Measurements from ENCODE around the gene GMPPA.

Gene GMPPA

DNA sequence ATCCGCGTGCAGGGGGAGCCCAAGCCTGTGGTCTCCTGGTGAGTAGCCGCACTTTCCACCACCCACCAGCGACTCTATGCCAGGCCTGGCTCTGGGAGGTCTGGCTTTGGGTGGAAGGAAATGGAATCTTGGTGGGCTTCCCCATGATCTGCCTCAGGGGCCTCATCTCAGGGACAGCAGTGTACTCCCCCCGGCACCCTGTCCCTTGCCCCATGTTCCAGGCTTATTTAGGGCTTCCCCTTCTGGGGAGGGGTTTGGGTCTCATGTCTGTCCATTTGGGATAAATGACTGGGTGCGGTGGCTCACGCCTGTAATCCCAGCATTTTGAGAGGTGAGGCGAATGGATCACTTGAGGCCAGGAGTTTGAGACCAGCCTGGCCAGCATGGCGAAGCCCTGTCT, 36.3 kb upstream of the GMPPA start:
- no peak for DNase-seq
- no peaks in the 10 kb centered on the region for H3K27me3 Mint-ChIP-seq
- no peak overlapping the region for H3K4me3 Mint-ChIP-seq
- H3K27ac Mint-ChIP-seq: no peak overlapping the region
- no peaks in the 10 kb centered on the region for H3K9me3 Mint-ChIP-seq
- H3K36me3 Mint-ChIP-seq (ENCODE audit: low read depth): no peaks in the 10 kb centered on the region
- peaks cover 9% of the 10 kb centered on the region for H3K4me1 Mint-ChIP-seq (ENCODE audit: low read depth)

DNA sequence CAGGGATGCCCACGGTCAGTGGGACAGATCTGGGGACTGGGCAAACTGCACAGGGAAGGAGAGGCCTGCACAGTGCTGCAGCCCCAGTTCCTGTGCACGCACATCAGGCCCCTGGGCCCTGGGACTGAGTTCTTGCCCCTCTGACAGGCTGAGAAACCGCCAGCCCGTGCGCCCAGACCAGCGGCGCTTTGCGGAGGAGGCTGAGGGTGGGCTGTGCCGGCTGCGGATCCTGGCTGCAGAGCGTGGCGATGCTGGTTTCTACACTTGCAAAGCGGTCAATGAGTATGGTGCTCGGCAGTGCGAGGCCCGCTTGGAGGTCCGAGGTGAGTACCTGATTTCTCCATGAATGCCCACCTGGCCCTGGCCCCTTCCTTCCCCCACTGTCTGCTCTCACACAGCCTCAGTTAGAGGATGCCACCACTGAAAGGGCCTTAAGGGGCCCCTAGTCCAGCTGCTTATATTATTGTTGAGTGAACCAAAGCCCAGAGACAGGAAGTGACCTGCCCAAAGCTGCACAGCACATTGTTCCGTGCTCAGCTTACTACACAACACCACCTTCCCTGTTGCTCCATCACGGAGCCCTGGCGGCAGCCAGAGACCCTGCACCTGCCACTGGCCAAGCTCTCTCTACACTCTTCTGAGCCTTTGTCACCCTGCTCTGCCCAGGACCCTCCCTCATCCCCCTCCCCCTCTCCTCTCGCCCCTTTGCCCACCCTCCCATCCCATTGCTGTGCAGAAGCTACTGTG, 34.2 kb upstream of the GMPPA start:
- H3K4me1 Mint-ChIP-seq (ENCODE audit: low read depth): no peaks in the 10 kb centered on the region
- H3K4me3 Mint-ChIP-seq: no peak overlapping the region
- H3K27me3 Mint-ChIP-seq: no peaks in the 10 kb centered on the region
- H3K27ac Mint-ChIP-seq: no peak overlapping the region
- H3K9me3 Mint-ChIP-seq: no peaks in the 10 kb centered on the region
- no peaks in the 10 kb centered on the region for H3K36me3 Mint-ChIP-seq (ENCODE audit: low read depth)
- DNase-seq: no peak

DNA sequence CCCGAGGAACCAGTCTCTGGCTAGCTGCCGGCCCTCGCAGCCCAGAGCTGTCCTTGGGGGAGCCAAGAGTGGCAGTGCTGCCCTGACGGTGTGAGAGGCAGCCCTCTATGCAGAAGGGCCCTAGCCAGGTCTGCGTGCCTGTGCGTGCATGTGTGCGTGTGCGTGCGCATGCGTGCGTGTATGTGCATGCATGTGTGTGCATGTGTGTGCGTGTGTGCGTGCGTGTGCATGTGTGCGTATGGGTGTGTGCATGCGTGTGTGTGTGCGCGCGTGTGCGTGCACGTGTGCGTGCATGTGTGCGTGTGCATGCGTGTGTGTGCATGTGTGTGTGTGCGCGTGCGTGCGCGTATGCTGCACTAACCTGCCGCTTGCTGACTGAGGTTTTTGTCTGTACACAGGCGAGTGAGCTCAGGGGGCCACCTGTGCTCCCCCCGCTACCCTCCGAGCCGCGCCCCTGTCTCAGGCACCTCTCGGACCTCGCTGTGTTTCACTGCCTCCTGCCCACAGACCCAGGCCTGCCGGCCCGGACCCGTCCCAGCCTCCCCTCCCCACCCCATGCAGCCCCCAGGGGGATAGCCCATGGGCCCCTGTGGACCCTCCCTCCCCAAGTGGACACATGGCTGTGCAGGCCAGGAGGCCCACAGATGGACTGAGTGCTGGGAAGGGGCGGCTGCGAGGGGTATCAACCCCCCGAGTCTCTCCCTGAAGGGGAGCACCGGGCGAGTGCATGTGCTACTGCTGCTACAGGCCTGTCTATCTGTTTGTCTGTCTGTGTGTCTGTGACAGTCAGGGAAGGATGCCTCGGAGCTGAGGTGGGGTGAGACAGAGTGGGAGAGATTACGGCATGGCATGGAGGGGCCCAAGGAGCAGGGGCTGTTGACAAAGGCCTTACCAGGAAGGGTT, 32.8 kb upstream of the GMPPA start:
- no peak for DNase-seq
- Mint-ChIP-seq H3K4me1 (ENCODE audit: low read depth) (no peaks in the 10 kb centered on the region), H3K4me3 (no peak overlapping the region), H3K27ac (no peak overlapping the region), H3K9me3 (no peaks in the 10 kb centered on the region), H3K36me3 (ENCODE audit: low read depth) (no peaks in the 10 kb centered on the region), H3K27me3 (no peaks in the 10 kb centered on the region)

DNA sequence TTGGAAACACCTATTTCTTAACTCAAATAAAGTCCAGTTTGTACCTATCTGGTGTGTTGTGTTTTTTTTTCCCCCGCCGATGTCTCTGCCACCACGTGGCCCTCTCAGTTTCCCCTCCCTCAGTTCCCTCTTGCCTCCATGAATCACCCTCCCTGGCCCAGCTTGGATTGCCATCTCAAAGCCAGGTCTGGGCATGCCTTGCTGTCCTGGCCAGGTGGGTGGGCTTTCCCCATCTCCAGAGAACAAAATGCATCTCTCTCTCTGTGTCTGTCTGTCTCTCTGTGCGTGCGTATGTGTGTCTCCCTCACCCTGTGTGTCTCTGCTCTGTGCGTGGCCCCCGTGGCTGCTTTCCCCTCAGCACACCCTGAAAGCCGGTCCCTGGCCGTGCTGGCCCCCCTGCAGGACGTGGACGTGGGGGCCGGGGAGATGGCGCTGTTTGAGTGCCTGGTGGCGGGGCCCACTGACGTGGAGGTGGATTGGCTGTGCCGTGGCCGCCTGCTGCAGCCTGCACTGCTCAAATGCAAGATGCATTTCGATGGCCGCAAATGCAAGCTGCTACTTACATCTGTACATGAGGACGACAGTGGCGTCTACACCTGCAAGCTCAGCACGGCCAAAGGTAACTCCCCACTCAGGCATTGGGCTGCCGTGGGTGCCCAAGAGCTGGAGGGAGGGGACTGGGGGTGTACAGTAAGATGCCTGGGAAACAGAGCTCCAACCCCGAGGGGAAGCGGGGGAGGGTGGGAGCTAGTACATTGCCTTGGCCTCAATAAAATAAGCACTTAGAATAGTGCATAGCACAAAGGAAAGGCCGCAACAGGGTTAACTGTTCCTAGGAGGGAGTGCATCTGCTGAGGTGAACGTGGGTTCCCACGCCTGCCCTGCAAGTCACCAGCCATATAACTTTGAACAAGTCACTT, 31.6 kb upstream of the GMPPA start:
- no peaks in the 10 kb centered on the region for H3K9me3 Mint-ChIP-seq
- no peak overlapping the region for H3K4me3 Mint-ChIP-seq
- no peaks in the 10 kb centered on the region for H3K36me3 Mint-ChIP-seq (ENCODE audit: low read depth)
- H3K27ac Mint-ChIP-seq: no peak overlapping the region
- no peaks in the 10 kb centered on the region for H3K27me3 Mint-ChIP-seq
- no peaks in the 10 kb centered on the region for H3K4me1 Mint-ChIP-seq (ENCODE audit: low read depth)
- DNase-seq: no peak

DNA sequence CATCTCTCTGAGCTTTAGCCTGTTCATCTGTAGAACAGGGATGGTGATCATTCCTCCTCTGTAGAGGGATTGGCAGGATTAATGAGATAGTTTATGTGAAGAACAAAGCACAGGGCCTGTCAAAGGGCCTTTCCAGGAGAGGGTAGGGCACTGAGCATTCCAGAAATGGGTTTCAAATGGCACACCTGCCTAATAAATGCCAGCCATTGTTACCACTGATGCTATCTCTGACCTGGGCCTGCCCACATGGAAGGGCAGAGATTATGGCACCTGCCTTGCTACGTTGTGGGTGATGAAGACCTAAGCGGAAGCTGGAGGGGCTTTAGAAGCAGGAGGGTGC, 31.0 kb upstream of the GMPPA start:
- DNase-seq: no peak
- no peak overlapping the region for H3K27ac Mint-ChIP-seq

DNA sequence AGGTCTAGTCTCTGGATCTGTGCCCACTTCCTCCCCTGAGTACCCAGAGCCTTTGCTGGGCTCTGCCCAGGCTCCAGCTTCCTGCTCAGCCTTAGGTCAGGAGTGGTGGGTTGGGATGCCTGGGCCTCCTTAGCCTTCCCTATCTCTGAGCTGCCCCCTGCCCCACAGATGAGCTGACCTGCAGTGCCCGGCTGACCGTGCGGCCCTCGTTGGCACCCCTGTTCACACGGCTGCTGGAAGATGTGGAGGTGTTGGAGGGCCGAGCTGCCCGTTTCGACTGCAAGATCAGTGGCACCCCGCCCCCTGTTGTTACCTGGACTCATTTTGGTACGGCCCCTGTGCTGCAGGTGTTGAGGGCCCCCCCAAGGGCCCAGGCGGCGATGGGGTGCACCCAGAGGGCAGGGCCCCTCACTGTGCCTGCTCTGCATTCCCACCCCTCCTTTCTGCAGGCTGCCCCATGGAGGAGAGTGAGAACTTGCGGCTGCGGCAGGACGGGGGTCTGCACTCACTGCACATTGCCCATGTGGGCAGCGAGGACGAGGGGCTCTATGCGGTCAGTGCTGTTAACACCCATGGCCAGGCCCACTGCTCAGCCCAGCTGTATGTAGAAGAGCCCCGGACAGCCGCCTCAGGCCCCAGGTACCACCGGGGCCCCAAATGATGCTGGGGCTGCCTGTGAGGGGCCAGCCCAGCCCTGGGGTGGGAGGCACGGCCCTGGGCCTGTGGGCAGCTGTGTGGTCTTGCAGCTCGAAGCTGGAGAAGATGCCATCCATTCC, 30.1 kb upstream of the GMPPA start:
- no peak for DNase-seq
- Mint-ChIP-seq H3K4me3 (no peak overlapping the region), H3K36me3 (ENCODE audit: low read depth) (no peaks in the 10 kb centered on the region), H3K4me1 (ENCODE audit: low read depth) (no peaks in the 10 kb centered on the region), H3K27ac (no peak overlapping the region), H3K27me3 (no peaks in the 10 kb centered on the region), H3K9me3 (no peaks in the 10 kb centered on the region)

More for the DNA sequence above, 31.0 kb upstream of the GMPPA start:
- Mint-ChIP-seq H3K4me3 (no peak overlapping the region), H3K36me3 (ENCODE audit: low read depth) (no peaks in the 10 kb centered on the region), H3K9me3 (no peaks in the 10 kb centered on the region), H3K27me3 (no peaks in the 10 kb centered on the region), H3K4me1 (ENCODE audit: low read depth) (no peaks in the 10 kb centered on the region)

DNA sequence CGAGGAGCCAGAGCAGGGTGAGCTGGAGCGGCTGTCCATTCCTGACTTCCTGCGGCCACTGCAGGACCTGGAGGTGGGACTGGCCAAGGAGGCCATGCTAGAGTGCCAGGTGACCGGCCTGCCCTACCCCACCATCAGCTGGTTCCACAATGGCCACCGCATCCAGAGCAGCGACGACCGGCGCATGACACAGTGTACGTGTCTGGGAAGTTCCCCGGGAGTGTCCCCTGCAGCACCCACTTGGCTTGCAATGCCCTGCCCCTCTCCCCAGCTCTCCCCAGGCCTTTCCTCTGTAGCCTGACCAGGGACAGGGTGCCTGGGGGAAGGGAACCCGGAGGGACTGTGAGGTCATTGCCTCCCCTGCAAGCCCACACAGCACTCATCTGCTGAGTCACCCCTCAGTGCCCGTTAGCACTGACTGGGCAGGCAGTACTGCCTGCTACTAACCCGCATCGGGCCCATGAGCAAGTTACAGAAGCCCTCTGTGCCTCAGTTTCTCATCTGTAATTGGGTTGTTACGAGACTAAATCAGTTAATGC, 29.4 kb upstream of the GMPPA start:
- H3K27ac Mint-ChIP-seq: no peak overlapping the region
- DNase-seq: no peak
- no peaks in the 10 kb centered on the region for H3K27me3 Mint-ChIP-seq
- no peaks in the 10 kb centered on the region for H3K4me1 Mint-ChIP-seq (ENCODE audit: low read depth)
- no peaks in the 10 kb centered on the region for H3K9me3 Mint-ChIP-seq
- no peak overlapping the region for H3K4me3 Mint-ChIP-seq
- no peaks in the 10 kb centered on the region for H3K36me3 Mint-ChIP-seq (ENCODE audit: low read depth)

DNA sequence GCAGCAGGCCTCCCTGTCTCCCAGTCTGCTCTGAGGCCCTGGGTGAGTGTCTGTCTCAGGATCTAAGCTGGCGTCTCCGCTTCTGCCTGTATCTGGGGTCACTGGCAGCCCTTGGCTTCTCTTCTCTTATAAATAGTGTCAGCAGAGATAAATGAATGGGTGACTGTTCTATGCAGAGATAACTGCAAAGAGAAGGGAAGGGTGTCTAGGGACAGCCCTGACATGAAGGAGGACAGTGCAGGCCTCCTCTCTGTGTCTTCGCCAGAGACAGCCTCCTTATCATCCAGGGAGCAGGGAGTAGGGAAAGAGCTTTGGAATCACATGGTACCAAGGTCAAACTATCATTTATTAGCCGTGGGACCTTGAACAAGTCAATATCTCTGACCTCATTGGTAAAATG, 28.3 kb upstream of the GMPPA start:
- no peaks in the 10 kb centered on the region for H3K36me3 Mint-ChIP-seq (ENCODE audit: low read depth)

DNA sequence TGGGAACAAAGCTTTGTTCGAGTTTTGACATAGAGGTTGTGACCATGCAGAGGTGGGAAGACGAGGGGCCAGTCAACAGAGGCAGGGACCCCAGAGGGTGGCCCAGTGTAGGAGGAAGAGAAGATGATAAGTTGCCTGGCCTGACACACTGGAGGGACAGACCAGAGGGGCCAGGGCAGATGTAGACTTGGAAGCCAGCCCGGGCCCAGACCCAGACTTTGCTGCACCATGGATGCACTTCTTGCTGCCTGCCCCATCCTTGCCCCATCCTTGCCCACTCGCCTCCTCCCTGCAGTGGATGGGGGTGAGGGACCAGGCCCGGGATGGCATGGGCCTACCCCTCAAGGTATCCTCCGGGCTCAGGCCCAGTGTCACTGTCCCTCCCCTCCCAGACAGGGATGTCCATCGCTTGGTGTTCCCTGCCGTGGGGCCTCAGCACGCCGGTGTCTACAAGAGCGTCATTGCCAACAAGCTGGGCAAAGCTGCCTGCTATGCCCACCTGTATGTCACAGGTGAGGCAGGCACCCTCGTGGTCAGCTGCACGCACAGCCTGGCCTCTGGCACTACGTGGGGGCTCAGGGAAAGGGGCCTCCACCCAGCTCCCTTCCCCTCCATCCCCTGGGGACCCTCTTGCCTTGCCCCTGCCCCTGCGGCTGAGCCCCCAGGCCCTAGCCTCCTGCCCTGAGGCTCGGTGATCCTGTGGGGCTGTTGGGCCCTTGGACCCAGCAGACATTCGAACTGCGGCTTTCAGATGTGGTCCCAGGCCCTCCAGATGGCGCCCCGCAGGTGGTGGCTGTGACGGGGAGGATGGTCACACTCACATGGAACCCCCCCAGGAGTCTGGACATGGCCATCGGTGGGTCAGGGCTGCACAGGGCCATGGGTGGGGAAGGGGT, 27.0 kb upstream of the GMPPA start:
- Mint-ChIP-seq H3K36me3 (ENCODE audit: low read depth) (no peaks in the 10 kb centered on the region), H3K27ac (no peak overlapping the region)

More for the DNA sequence above, 28.3 kb upstream of the GMPPA start:
- Mint-ChIP-seq H3K27ac (no peak overlapping the region), H3K27me3 (no peaks in the 10 kb centered on the region), H3K4me1 (ENCODE audit: low read depth) (no peaks in the 10 kb centered on the region), H3K4me3 (no peak overlapping the region), H3K9me3 (no peaks in the 10 kb centered on the region)
- no peak for DNase-seq

DNA sequence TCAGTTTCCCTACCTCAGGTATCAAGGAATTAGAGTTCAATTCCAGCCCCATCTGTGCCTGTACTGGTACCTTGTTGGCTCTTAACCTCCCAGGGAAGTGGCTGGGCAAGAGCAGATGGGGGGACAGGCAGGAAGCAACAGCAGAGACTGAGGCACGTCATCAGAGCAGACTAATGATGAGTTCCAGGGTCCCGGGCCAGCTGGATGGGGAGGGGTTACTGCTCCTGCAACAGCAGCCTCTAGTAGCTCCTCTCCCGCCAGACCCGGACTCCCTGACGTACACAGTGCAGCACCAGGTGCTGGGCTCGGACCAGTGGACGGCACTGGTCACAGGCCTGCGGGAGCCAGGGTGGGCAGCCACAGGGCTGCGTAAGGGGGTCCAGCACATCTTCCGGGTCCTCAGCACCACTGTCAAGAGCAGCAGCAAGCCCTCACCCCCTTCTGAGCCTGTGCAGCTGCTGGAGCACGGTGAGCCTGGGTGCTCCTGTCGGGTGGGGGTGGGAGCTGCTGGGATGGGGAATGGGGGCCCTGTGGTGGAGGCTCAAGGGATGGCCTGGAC, 26.0 kb upstream of the GMPPA start:
- DNase-seq: no peak
- Mint-ChIP-seq H3K27ac (no peak overlapping the region), H3K27me3 (peaks cover 3% of the 10 kb centered on the region), H3K4me1 (ENCODE audit: low read depth) (peaks cover 4% of the 10 kb centered on the region), H3K9me3 (no peaks in the 10 kb centered on the region), H3K36me3 (ENCODE audit: low read depth) (no peaks in the 10 kb centered on the region), H3K4me3 (no peak overlapping the region)

More for the DNA sequence above, 27.0 kb upstream of the GMPPA start:
- Mint-ChIP-seq H3K9me3 (no peaks in the 10 kb centered on the region), H3K4me3 (no peak overlapping the region), H3K4me1 (ENCODE audit: low read depth) (peaks cover 4% of the 10 kb centered on the region), H3K27me3 (peaks cover 3% of the 10 kb centered on the region)
- no peak for DNase-seq

DNA sequence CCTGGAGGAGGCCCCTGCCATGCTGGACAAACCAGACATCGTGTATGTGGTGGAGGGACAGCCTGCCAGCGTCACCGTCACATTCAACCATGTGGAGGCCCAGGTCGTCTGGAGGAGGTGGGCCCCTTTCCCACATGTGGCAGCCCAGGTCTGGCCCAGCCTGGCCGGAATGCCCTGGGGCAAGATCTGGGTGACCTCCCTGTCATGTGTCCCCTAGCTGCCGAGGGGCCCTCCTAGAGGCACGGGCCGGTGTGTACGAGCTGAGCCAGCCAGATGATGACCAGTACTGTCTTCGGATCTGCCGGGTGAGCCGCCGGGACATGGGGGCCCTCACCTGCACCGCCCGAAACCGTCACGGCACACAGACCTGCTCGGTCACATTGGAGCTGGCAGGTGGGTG, 25.2 kb upstream of the GMPPA start:
- no peaks in the 10 kb centered on the region for H3K9me3 Mint-ChIP-seq
- peaks cover 4% of the 10 kb centered on the region for H3K4me1 Mint-ChIP-seq (ENCODE audit: low read depth)
- no peak overlapping the region for H3K4me3 Mint-ChIP-seq
- H3K36me3 Mint-ChIP-seq (ENCODE audit: low read depth): no peaks in the 10 kb centered on the region
- DNase-seq: no peak
- H3K27me3 Mint-ChIP-seq: peaks cover 3% of the 10 kb centered on the region
- H3K27ac Mint-ChIP-seq: no peak overlapping the region

DNA sequence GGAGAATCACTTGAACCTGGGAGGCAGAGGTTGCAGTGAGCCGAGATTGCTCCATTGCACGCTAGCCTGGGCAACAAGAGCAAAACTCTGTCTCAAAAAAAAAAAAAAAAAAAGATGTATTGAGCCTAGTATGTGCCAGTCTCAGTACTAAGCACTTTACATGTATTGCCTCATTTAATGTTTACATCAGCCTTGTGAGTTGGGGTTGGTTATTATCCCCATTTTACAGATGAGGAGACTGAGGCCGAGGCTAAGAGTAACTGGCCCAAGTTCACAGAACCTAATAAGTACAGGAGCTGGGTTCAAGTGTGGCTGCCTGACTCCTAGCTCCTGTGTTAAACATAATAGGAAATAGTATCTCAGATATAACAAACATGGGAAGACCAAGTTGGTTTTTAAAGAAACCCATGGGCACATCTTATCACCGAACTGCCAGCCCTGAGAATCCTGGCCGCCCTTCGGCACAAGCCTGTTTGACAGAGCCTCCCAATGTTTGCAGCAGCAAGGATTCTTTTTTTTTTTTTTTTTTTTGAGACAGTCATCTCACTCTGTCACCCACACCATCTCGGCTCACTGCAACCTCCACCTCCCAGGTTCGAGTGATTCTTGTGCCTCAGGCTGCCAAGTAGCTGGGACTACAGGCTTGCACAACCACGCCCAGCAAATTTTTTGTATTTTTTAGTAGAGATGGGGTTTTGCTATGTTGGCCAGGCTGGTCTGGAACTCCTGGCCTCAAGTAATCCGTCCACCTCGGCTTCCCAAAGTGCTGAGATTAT, 24.2 kb upstream of the GMPPA start:
- no peak for DNase-seq
- Mint-ChIP-seq H3K27ac (no peak overlapping the region), H3K4me3 (no peak overlapping the region), H3K4me1 (ENCODE audit: low read depth) (peaks cover 4% of the 10 kb centered on the region), H3K9me3 (no peaks in the 10 kb centered on the region), H3K27me3 (peaks cover 3% of the 10 kb centered on the region), H3K36me3 (ENCODE audit: low read depth) (no peaks in the 10 kb centered on the region)
